Heart right ventricle (tissue), 16 donors: ENCODE measurements around the gene ZGRF1. TPM values are rescaled to one million over a fixed set of nuclear protein-coding genes. Genes with fewer than 3 reads are reported as not detected.
"Not testable (repeated sequence)": the region's sequence is repeated elsewhere in the genome, so short reads cannot be mapped to it uniquely, and the experiment has no call there.

Experiments
- ATAC-seq, 8 donors: fragments of 200-7000 bp; cut with Tn5 transposase; one replicate each; pipeline ENCODE4 v1.9.1; 2020; ENCODE audit warnings: mild to moderate bottlenecking in 8 of 8, moderate library complexity in 8 of 8, moderate number of reproducible peaks in 1 of 8
- DNase-seq, 2 donors: peaks; one replicate each; pipeline ENCODE4 v3.0.0-alpha.2; 2020
- H3K27ac ChIP-seq, 10 donors: fragments of 200-600 bp; sonication (generic) in 2 of 10; one replicate each; pipeline versions ENCODE4 v1.5.0 to v1.8.0; 2020 to 2022; ENCODE audit warnings: mild to moderate bottlenecking in 3 of 10
- H3K27me3 ChIP-seq, 7 donors: fragments of 200-600 bp; one replicate each; pipeline ENCODE4 v1.8.0; 2021 to 2022; ENCODE audit warnings: mild to moderate bottlenecking in 2 of 7
- H3K36me3 ChIP-seq, 9 donors: fragments of 200-600 bp; sonication (generic) in 1 of 9; one replicate each; pipeline versions ENCODE4 v1.5.0 to v1.8.0; 2020 to 2022; ENCODE audit warnings: mild to moderate bottlenecking in 2 of 9
- H3K4me1 ChIP-seq, 9 donors: fragments of 200-600 bp; sonication (generic) in 1 of 9; one replicate each; pipeline versions ENCODE4 v1.5.0 to v1.8.0; 2020 to 2022; ENCODE audit warnings: mild to moderate bottlenecking in 4 of 9
- H3K4me3 ChIP-seq, 10 donors: fragments of 200-600 bp; sonication (generic) in 2 of 10; one replicate each; pipeline versions ENCODE4 v1.5.0 to v1.8.0; 2020 to 2022; ENCODE audit warnings: mild to moderate bottlenecking in 7 of 10, moderate library complexity in 2 of 10
- H3K9me3 ChIP-seq, 11 donors: fragments of 200-600 bp in 10 of 11; sonication (generic) in 2 of 11; one replicate each; pipeline versions ENCODE4 v1.5.0 to v1.8.0; 2013 to 2022; ENCODE audit warnings: mild to moderate bottlenecking in 2 of 11, control low read depth in 1 of 11, moderate library complexity in 1 of 11
- WGBS, 2 donors: extraction: QIAGEN DNeasy Blood & Tissue Kit; methylation state at CpG; one replicate each; pipeline ENCODE4 v1.1.7; 2013; ENCODE audit warnings: inconsistent platforms in 1 of 2; 5-methylcytosine and 5-hydroxymethylcytosine counted together
- intact Hi-C, 10 donors: fragments of 100-400 bp; cut with DNase I; formaldehyde crosslinking; loops; one replicate each; pipeline versions ENCODE4 v1.11.1 to v1.14.2; 2022
- polyA plus RNA-seq, 2 donors: library from polyadenylated mRNA; stranded (reverse); fragments of 200-250 nt; gene quantifications; one replicate each; pipeline ENCODE4 v1.2.3, GENCODE V29; 2013
- total RNA-seq, 10 donors: library from RNA; stranded (reverse); fragmentation: NEBNext Ultra II Directional in 3 of 10; extraction: Animal tissue kit (Norgen Biotek cat#: 25700) in 3 of 10; gene quantifications; one replicate each; pipeline versions ENCODE4 v1.2.1 to v1.2.4, GENCODE V29; 2021 to 2023
- TF ChIP-seq, protein P1 (sequence below), 9 donors: fragments of 200-600 bp; sonication (generic) in 2 of 9; IDR thresholded peaks; one replicate each; pipeline versions ENCODE4 v1.5.0 to v1.8.0; 2021 to 2022; ENCODE audit warnings: antibody characterized with exemption in 9 of 9, mild to moderate bottlenecking in 5 of 9, moderate library complexity in 1 of 9
- donor health status: Arrhythmogenic right ventricular cardiomyopathy.
- donor health status: ischemic (EF 13 %, LVEDD 7.1; RV severe dilation, severe dysfunction).
- donor health status: healthy with polysubstance abuse.
- donor health status: DM: no; HTN: yes; CAD: no.
- donor health status: DM: no; HTN: no; CAD: no.
- donor health status: ischemic (EF 25% LVEDD 6.9; RV normal size, moderate dysfunction).
- donor health status: ischemic (EF 25% LVEDD 5.7; RV mildly dilated, moderate dysfunction).
- donor health status: healthy.
- donor health status: DM: yes; HTN: yes; CAD: no.
- donor health status: Ischemic cardiomyopathy.
- donor health status: ischemic (EF 35%, LVEDD 5.7; RV mildly dilated, moderate dysfunction).
- donor health status: nonischemic (EF 11% LVEDD 7.7; RV severe dilation, severe dysfunction).
- donor health status: DM: yes; HTN: yes; CAD: no.
- donor health status: PGD.
- donor health status: ischemic (EF 29% LVEDD 5.4; RV normal size, mild dysfunction).
- donor health status: nonischemic (EF 23%, LVEDD 6.1; RV moderate dilation, normal function).

ZGRF1 gene
- total and polyA plus RNA-seq, 12 donors = 0.77 to 5.3 (median 2.1) TPM

GRCh38 chr4:112646632-112647537, 10.2 kb upstream of the ZGRF1 start:
- no peak for DNase-seq
- no peaks in the 10 kb centered on the region for H3K9me3 ChIP-seq
- ATAC-seq = no peak
- WGBS, 2 donors = 65 to 75% methylated on average over 6 of the region's 6 CpGs
- TF ChIP-seq, protein P1, sequence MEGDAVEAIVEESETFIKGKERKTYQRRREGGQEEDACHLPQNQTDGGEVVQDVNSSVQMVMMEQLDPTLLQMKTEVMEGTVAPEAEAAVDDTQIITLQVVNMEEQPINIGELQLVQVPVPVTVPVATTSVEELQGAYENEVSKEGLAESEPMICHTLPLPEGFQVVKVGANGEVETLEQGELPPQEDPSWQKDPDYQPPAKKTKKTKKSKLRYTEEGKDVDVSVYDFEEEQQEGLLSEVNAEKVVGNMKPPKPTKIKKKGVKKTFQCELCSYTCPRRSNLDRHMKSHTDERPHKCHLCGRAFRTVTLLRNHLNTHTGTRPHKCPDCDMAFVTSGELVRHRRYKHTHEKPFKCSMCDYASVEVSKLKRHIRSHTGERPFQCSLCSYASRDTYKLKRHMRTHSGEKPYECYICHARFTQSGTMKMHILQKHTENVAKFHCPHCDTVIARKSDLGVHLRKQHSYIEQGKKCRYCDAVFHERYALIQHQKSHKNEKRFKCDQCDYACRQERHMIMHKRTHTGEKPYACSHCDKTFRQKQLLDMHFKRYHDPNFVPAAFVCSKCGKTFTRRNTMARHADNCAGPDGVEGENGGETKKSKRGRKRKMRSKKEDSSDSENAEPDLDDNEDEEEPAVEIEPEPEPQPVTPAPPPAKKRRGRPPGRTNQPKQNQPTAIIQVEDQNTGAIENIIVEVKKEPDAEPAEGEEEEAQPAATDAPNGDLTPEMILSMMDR (IDR thresholded peaks at IDR 0.05) = no peak
- H3K4me1 ChIP-seq = peaks cover 0 to 11% (median 1%) of the 10 kb centered on the region in 9 donors
- H3K27ac ChIP-seq = no peak overlapping the region
- no peak overlapping the region for H3K4me3 ChIP-seq
- intact Hi-C loops = no loop called here
- H3K36me3 ChIP-seq = peaks cover 0 to 88% (median 58%) of the 10 kb centered on the region in 9 donors
- no peaks in the 10 kb centered on the region for H3K27me3 ChIP-seq

- Histone ChIP-seq H3K27ac (no peak overlapping the region), H3K9me3 (no peaks in the 10 kb centered on the region), H3K36me3 (peaks cover 0 to 81% (median 48%) of the 10 kb centered on the region in 9 donors), H3K4me1 (peaks cover 0 to 19% (median 5%) of the 10 kb centered on the region in 9 donors), H3K27me3 (no peaks in the 10 kb centered on the region), H3K4me3 (no peak overlapping the region)
- intact Hi-C loops = no loop called here
- 74 to 75% methylated on average over 8 of the region's 8 CpGs for WGBS, 2 donors
- DNase-seq = no peak
- TF ChIP-seq, protein P1 (IDR thresholded peaks at IDR 0.05) = no peak
- no peak for ATAC-seq
Observed at GRCh38 chr4:112645541-112646329, 9.0 kb upstream of the ZGRF1 start.

GRCh38 chr4:112644595-112645535, 8.2 kb upstream of the ZGRF1 start:
- WGBS, 2 donors = 88 to 90% methylated on average over 10 of the region's 10 CpGs
- H3K9me3 ChIP-seq, H3K4me3 ChIP-seq, H3K27me3 ChIP-seq, H3K27ac ChIP-seq, ATAC-seq, intact Hi-C loops, DNase-seq: not testable (repeated sequence)
- Histone ChIP-seq H3K36me3 (peaks cover 0 to 81% (median 40%) of the 10 kb centered on the region in 9 donors), H3K4me1 (peaks cover 0 to 27% (median 9%) of the 10 kb centered on the region in 9 donors)

DNA sequence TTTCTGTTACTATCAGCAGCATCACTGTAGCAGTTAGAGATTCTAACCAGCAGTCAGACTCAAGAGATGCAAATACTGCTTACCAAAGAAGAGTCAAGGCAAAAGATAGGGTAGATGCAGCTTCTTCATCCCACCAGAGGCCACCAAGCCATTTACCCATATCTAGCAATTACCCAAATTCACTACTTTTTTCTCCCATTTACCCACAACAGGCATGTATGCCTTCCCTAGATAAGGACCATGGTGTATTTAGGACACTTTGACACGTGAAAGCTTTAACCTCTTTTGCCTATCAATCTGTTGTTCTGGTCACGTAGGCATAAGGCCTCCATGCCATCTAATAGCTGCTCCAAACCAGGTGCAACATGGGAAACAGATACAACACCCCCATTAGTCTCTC, 5.8 kb upstream of the ZGRF1 start:
- Histone ChIP-seq H3K9me3 (no peaks in the 10 kb centered on the region), H3K27me3 (no peaks in the 10 kb centered on the region), H3K4me3 (no peak overlapping the region), H3K36me3 (peaks cover 0 to 58% (median 24%) of the 10 kb centered on the region in 9 donors), H3K27ac (no peak overlapping the region), H3K4me1 (peaks cover 0 to 49% (median 20%) of the 10 kb centered on the region in 9 donors)
- DNase-seq = no peak
- intact Hi-C loops = no loop called here
- ATAC-seq = no peak
- TF ChIP-seq, protein P1 (IDR thresholded peaks at IDR 0.05) = no peak
- 71 to 76% methylated on average over 2 of the region's 2 CpGs for WGBS, 2 donors
